Upper lobe of right lung (tissue), 1 donor: ENCODE results near the gene GPR153. TPM values are rescaled to one million over a fixed set of nuclear protein-coding genes. Genes with fewer than 3 reads are reported as not detected.
A peak's percentile ranks its signal among the peaks of the same experiment; 100 is the strongest.

Experiments
- ATAC-seq: fragments of 200-7000 bp; cut with Tn5 transposase; one replicate; pipeline ENCODE4 v1.9.1; 2020; ENCODE audit warnings: mild to moderate bottlenecking, moderate library complexity
- DNase-seq: peaks from one replicate; pipeline ENCODE4 v3.0.0-alpha.2; 2020
- H3K27ac ChIP-seq: fragments of 200-600 bp; one replicate; pipeline ENCODE4 v1.8.0; 2022
- H3K27me3 ChIP-seq: fragments of 200-600 bp; one replicate; pipeline ENCODE4 v1.8.0; 2022; ENCODE audit warnings: mild to moderate bottlenecking
- H3K36me3 ChIP-seq: fragments of 200-600 bp; one replicate; pipeline ENCODE4 v1.8.0; 2022
- H3K4me1 ChIP-seq: fragments of 200-600 bp; one replicate; pipeline ENCODE4 v1.8.0; 2022
- H3K4me3 ChIP-seq: fragments of 200-600 bp; one replicate; pipeline ENCODE4 v1.8.0; 2022; ENCODE audit warnings: mild to moderate bottlenecking
- H3K9me3 ChIP-seq: fragments of 200-600 bp; one replicate; pipeline ENCODE4 v1.8.0; 2022
- CTCF ChIP-seq: fragments of 200-600 bp; IDR thresholded peaks from one replicate; pipeline ENCODE4 v1.8.0; 2022; ENCODE audit warnings: antibody characterized with exemption
- intact Hi-C: fragments of 100-400 bp; cut with DNase I; formaldehyde crosslinking; loops from one replicate; pipeline ENCODE4 v1.11.0; 2022
- total RNA-seq: library from RNA; stranded (reverse); fragmentation: NEBNext Ultra II Directional; extraction: Animal tissue kit (Norgen Biotek cat#: 25700); gene quantifications from one replicate; pipeline ENCODE4 v1.2.1, GENCODE V29; 2021
- donor health status: DM: no; HTN: yes; CAD: no; lungs with severe emphysema.

The GPR153 gene
- total RNA-seq, 1 donor from 2014 or later: 16.9 TPM

- H3K9me3 ChIP-seq: no peaks in the 10 kb centered on the region
- no peak overlapping the region for H3K27ac ChIP-seq
- no peak for TF ChIP-seq CTCF
- intact Hi-C loops: no loop called here
- no peak overlapping the region for H3K4me3 ChIP-seq
- H3K4me1 ChIP-seq: no peaks in the 10 kb centered on the region
- DNase-seq (no peak), ATAC-seq (no peak)
- no peaks in the 10 kb centered on the region for H3K36me3 ChIP-seq
- no peaks in the 10 kb centered on the region for H3K27me3 ChIP-seq
These were observed 42.6 kb upstream of the GPR153 start for GRCh38 chr1:6303397-6304012.

DNA sequence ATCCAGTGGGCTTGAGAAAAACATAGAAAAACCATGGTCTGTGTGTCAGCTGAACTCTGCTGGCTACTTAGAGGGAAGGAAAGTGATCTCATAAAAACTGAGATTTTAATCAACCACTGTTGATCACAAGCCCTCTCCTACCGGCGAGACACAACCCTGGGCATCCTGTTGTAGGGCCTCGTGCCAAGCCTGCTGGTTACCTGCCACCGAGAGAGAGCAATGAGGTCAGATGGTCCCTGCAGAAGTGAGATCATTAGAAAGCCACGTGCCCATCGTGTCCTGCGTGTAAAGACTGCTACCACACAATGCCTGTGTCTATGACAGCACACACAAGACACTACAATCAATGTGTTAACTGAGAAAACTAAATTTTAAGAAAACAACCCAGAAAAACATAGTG is 41.7 kb upstream of the GPR153 start:
- no peak for DNase-seq
- no peaks in the 10 kb centered on the region for H3K4me1 ChIP-seq
- no peaks in the 10 kb centered on the region for H3K9me3 ChIP-seq
- intact Hi-C loops: no loop called here
- no peaks in the 10 kb centered on the region for H3K36me3 ChIP-seq
- H3K27ac ChIP-seq: no peak overlapping the region
- TF ChIP-seq CTCF: no peak
- ATAC-seq: no peak
- H3K4me3 ChIP-seq: no peak overlapping the region
- no peaks in the 10 kb centered on the region for H3K27me3 ChIP-seq

DNA sequence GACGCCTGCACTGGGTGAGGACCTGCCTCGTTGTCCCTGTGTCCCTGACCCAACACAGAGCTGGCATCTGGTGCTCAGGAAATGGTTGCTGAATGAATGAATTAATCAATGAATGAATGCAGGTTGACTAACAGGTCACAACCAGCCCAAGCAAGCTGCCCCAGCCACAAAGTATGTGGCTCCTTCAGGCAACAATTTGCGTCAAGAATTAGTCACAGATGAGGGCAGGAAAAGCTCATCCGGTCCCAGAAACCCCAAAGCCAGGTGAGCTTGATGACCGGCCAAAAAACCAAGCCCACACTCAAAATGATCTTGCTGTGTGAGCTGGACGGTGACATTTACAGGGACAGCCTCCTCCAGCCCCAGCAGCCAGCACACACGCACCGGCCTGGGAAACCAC is 40.6 kb upstream of the GPR153 start:
- Histone ChIP-seq H3K4me1 (no peaks in the 10 kb centered on the region), H3K36me3 (no peaks in the 10 kb centered on the region), H3K4me3 (no peak overlapping the region), H3K9me3 (no peaks in the 10 kb centered on the region), H3K27me3 (no peaks in the 10 kb centered on the region), H3K27ac (no peak overlapping the region)
- ATAC-seq (no peak), DNase-seq (no peak)
- no peak for TF ChIP-seq CTCF
- intact Hi-C loops: no loop called here

- no peak overlapping the region for H3K27ac ChIP-seq
- peak; percentile 34 for ATAC-seq
- no peak for DNase-seq
- H3K9me3 ChIP-seq: no peaks in the 10 kb centered on the region
- no peak for TF ChIP-seq CTCF
- no peak overlapping the region for H3K4me3 ChIP-seq
- H3K36me3 ChIP-seq: no peaks in the 10 kb centered on the region
- intact Hi-C loops: no loop called here
- H3K27me3 ChIP-seq: no peaks in the 10 kb centered on the region
- no peaks in the 10 kb centered on the region for H3K4me1 ChIP-seq
These were observed 39.6 kb upstream of the GPR153 start for GRCh38 chr1:6300342-6301048.

GRCh38 chr1:6299557-6300165 is 38.8 kb upstream of the GPR153 start:
- H3K9me3 ChIP-seq: no peaks in the 10 kb centered on the region
- DNase-seq: no peak
- H3K36me3 ChIP-seq: no peaks in the 10 kb centered on the region
- ATAC-seq: peak; percentile 15
- intact Hi-C loops: no loop called here
- H3K27me3 ChIP-seq: no peaks in the 10 kb centered on the region
- no peak for TF ChIP-seq CTCF
- no peak overlapping the region for H3K4me3 ChIP-seq
- H3K4me1 ChIP-seq: no peaks in the 10 kb centered on the region
- no peak overlapping the region for H3K27ac ChIP-seq
